Activated T-cell treated with anti-CD3 and anti-CD28 coated beads, Interleukin-2, amount 50 U/mL, for 72 hours (primary cell): ENCODE results near the gene NUDT8. TPM values are rescaled to one million over a fixed set of nuclear protein-coding genes. Genes with fewer than 3 reads are reported as not detected.
"Not testable (repeated sequence)": the region's sequence is repeated elsewhere in the genome, so short reads cannot be mapped to it uniquely, and the experiment has no call there.

Source experiments
- ATAC-seq, 2 donors: fragments of 150-1000 bp; cut with Tn5 transposase; replicated peaks in 1 of 2; 2 replicates each; pipeline ENCODE4 v1.10.0; 2021; ENCODE audit warnings: moderate library complexity in 2 of 2, mild to moderate bottlenecking in 1 of 2
- DNase-seq, 2 donors: peaks; one replicate each; pipeline ENCODE4 v3.0.0; 2021 to 2022; ENCODE audit warnings: mixed read lengths in 1 of 2
- H3K27ac Mint-ChIP-seq: one replicate; pipeline ENCODE4 v1.8.0; 2022; ENCODE audit warnings: mild to moderate bottlenecking, moderate library complexity, mixed read lengths
- H3K27me3 Mint-ChIP-seq: one replicate; pipeline ENCODE4 v1.8.0; 2022; ENCODE audit warnings: low read depth, mixed read lengths
- H3K36me3 Mint-ChIP-seq, 2 donors: one replicate each; pipeline ENCODE4 v1.8.0; 2022; ENCODE audit warnings: mixed read lengths in 2 of 2, mild to moderate bottlenecking in 1 of 2; ENCODE audit not compliant: insufficient read depth in 2 of 2
- H3K4me1 Mint-ChIP-seq: one replicate; pipeline ENCODE4 v1.8.0; 2022; ENCODE audit warnings: low read depth, mixed read lengths
- H3K4me3 Mint-ChIP-seq, 2 donors: one replicate each; pipeline ENCODE4 v1.8.0; 2022; ENCODE audit warnings: mild to moderate bottlenecking in 2 of 2, mixed read lengths in 2 of 2, moderate library complexity in 2 of 2
- H3K9me3 Mint-ChIP-seq, 2 donors: one replicate each; pipeline ENCODE4 v1.8.0; 2022; ENCODE audit warnings: mixed read lengths in 2 of 2
- total RNA-seq, 2 donors: library from RNA; stranded (reverse); gene quantifications; one replicate each; pipeline ENCODE4 v1.2.3, GENCODE V29; 2022

NUDT8 gene
- total RNA-seq, 2 donors from 2014 or later: 19.6 to 24.6 TPM

- Mint-ChIP-seq H3K4me1 (peaks cover 18% of the 10 kb centered on the region), H3K27ac (no peak overlapping the region), H3K27me3 (no peaks in the 10 kb centered on the region), H3K9me3 (no peaks in the 10 kb centered on the region), H3K36me3 (no peaks in the 10 kb centered on the region), H3K4me3 (no peak overlapping the region)
- no peak for ATAC-seq
- no peak for DNase-seq
Measured at GRCh38 chr11:67632982-67633755, 3.4 kb upstream of the NUDT8 start.

GRCh38 chr11:67632175-67632981 lies 2.6 kb upstream of the NUDT8 start:
- Mint-ChIP-seq H3K36me3 (no peaks in the 10 kb centered on the region), H3K27ac (no peak overlapping the region), H3K27me3 (no peaks in the 10 kb centered on the region), H3K9me3 (no peaks in the 10 kb centered on the region), H3K4me1 (peaks cover 18% of the 10 kb centered on the region), H3K4me3 (peak overlapping the region in 1 of 2 donors; percentile 71)
- DNase-seq (no peak), ATAC-seq (no peak)

- DNase-seq: no peak
- ATAC-seq: no peak
- Mint-ChIP-seq H3K27me3 (no peaks in the 10 kb centered on the region), H3K9me3 (no peaks in the 10 kb centered on the region), H3K4me3 (peak overlapping the region in 1 of 2 donors; percentile 71), H3K36me3 (no peaks in the 10 kb centered on the region), H3K4me1 (peaks cover 14% of the 10 kb centered on the region), H3K27ac (no peak overlapping the region)
Measured at GRCh38 chr11:67631853-67632174, 2.1 kb upstream of the NUDT8 start.

- Mint-ChIP-seq H3K27ac (no peak overlapping the region), H3K4me1 (peaks cover 12% of the 10 kb centered on the region)
Measured at GRCh38 chr11:67631411-67631810, 1.7 kb upstream of the NUDT8 start.

GRCh38 chr11:67630943-67631331 lies 1.2 kb upstream of the NUDT8 start:
- ATAC-seq: no peak
- Mint-ChIP-seq H3K27ac (peak overlapping the region; percentile 42), H3K36me3 (no peaks in the 10 kb centered on the region), H3K4me3 (peak overlapping the region; percentile 88 to 89), H3K4me1 (peaks cover 12% of the 10 kb centered on the region), H3K9me3 (no peaks in the 10 kb centered on the region), H3K27me3 (no peaks in the 10 kb centered on the region)
- DNase-seq: no peak

More at GRCh38 chr11:67631411-67631810, 1.7 kb upstream of the NUDT8 start:
- Mint-ChIP-seq H3K4me3 (peak overlapping the region in 1 of 2 donors; percentile 88), H3K36me3 (no peaks in the 10 kb centered on the region), H3K27me3 (no peaks in the 10 kb centered on the region), H3K9me3 (no peaks in the 10 kb centered on the region)
- DNase-seq (no peak), ATAC-seq (no peak)

- Mint-ChIP-seq H3K4me3 (peak overlapping the region; percentile 88 to 89), H3K27ac (peak overlapping the region; percentile 42), H3K9me3 (no peaks in the 10 kb centered on the region), H3K4me1 (peaks cover 12% of the 10 kb centered on the region), H3K36me3 (no peaks in the 10 kb centered on the region), H3K27me3 (no peaks in the 10 kb centered on the region)
- peak; percentile 77 to 80 for ATAC-seq
- peak; percentile 99 for DNase-seq
Measured at GRCh38 chr11:67630228-67630942, 648 bp upstream of the NUDT8 start.

GRCh38 chr11:67628710-67629385 lies 889 bp downstream of the NUDT8 start:
- Mint-ChIP-seq H3K4me3 (peak overlapping the region; percentile 66 to 78), H3K27ac (no peak overlapping the region), H3K4me1 (peaks cover 12% of the 10 kb centered on the region), H3K36me3 (no peaks in the 10 kb centered on the region), H3K9me3 (no peaks in the 10 kb centered on the region), H3K27me3 (no peaks in the 10 kb centered on the region)
- DNase-seq (no peak), ATAC-seq (no peak)

- Mint-ChIP-seq H3K9me3 (no peaks in the 10 kb centered on the region), H3K4me1 (peaks cover 12% of the 10 kb centered on the region), H3K27ac (no peak overlapping the region), H3K36me3 (no peaks in the 10 kb centered on the region), H3K4me3 (peak overlapping the region; percentile 19 to 61), H3K27me3 (no peaks in the 10 kb centered on the region)
- no peak for DNase-seq
- no peak for ATAC-seq
Measured at GRCh38 chr11:67627812-67628624, 1.7 kb downstream of the NUDT8 start.

- Mint-ChIP-seq H3K27ac (no peak overlapping the region), H3K4me1 (peaks cover 12% of the 10 kb centered on the region), H3K27me3 (no peaks in the 10 kb centered on the region), H3K36me3 (no peaks in the 10 kb centered on the region), H3K9me3 (no peaks in the 10 kb centered on the region), H3K4me3 (peak overlapping the region; percentile 30 to 61)
- no peak for DNase-seq
- ATAC-seq: no peak
Measured at GRCh38 chr11:67627441-67627811, 2.3 kb downstream of the NUDT8 start.

GRCh38 chr11:67626970-67627369 lies 2.8 kb downstream of the NUDT8 start:
- ATAC-seq: no peak

GRCh38 chr11:67626131-67626833 lies 3.5 kb downstream of the NUDT8 start:
- H3K27ac Mint-ChIP-seq, DNase-seq, H3K27me3 Mint-ChIP-seq, H3K4me3 Mint-ChIP-seq, H3K9me3 Mint-ChIP-seq, H3K36me3 Mint-ChIP-seq, ATAC-seq: not testable (repeated sequence)
- peaks cover 12% of the 10 kb centered on the region for H3K4me1 Mint-ChIP-seq

More at GRCh38 chr11:67626970-67627369, 2.8 kb downstream of the NUDT8 start:
- H3K27ac Mint-ChIP-seq: no peak overlapping the region
- no peak overlapping the region for H3K4me3 Mint-ChIP-seq
- no peaks in the 10 kb centered on the region for H3K9me3 Mint-ChIP-seq
- H3K4me1 Mint-ChIP-seq: peaks cover 12% of the 10 kb centered on the region
- no peak for DNase-seq
- no peaks in the 10 kb centered on the region for H3K27me3 Mint-ChIP-seq
- H3K36me3 Mint-ChIP-seq: no peaks in the 10 kb centered on the region

GRCh38 chr11:67623795-67624194 lies 5.9 kb downstream of the NUDT8 start:
- not testable (repeated sequence) for H3K27ac Mint-ChIP-seq, H3K27me3 Mint-ChIP-seq, H3K4me1 Mint-ChIP-seq, DNase-seq, H3K9me3 Mint-ChIP-seq, H3K36me3 Mint-ChIP-seq, H3K4me3 Mint-ChIP-seq, ATAC-seq
